Fibroblast of lung (primary cell): Measurements from ENCODE around the gene GRIN1.

Source experiments
- CTCF ChIP-seq, 2 donors: IDR thresholded peaks in 1 of 2; conservative IDR thresholded peaks in 1 of 2; 1 replicate in 1 of 2; 2 replicates in 1 of 2; pipeline ENCODE4 v1.5.1; 2011 to 2012; ENCODE audit warnings: low read length in 2 of 2, control low read depth in 1 of 2, inconsistent platforms in 1 of 2, low read depth in 1 of 2, mild to moderate bottlenecking in 1 of 2
- EZH2 ChIP-seq: IDR thresholded peaks from 2 replicates; pipeline ENCODE4 v1.5.1; 2012; ENCODE audit warnings: low read length, control low read depth, mild to moderate bottlenecking; ENCODE audit errors: missing control alignments

GRCh38 chr9:137147793-137148160 is 8.8 kb downstream of the GRIN1 start:
- TF ChIP-seq CTCF (conservative IDR thresholded peaks at IDR 0.05 in 1 of 2, IDR thresholded peaks at IDR 0.05 in 1 of 2; ENCODE audit: low read depth in 1 of 2, low read length in 2 of 2) (no peak), EZH2 (no peak)
